Erythroblast (primary cell): ENCODE data around the gene NAA10.

Experiments used
- GATA1 ChIP-seq: IDR thresholded peaks from 2 replicates; pipeline ENCODE4 v1.6.1; 2011; ENCODE audit warnings: low read depth, mild to moderate bottlenecking, control low read depth, low read length, moderate library complexity
- POLR2A ChIP-seq: IDR thresholded peaks from 2 replicates; pipeline ENCODE4 v1.6.1; 2011; ENCODE audit warnings: mild to moderate bottlenecking, low read length

- no peak for TF ChIP-seq POLR2A
- no peak for TF ChIP-seq GATA1
Observed at GRCh38 chrX:153884136-153884535, 50.7 kb downstream of the NAA10 start.
